A549 (cell line): ENCODE data around the gene PUM2. TPM values are rescaled to one million over a fixed set of nuclear protein-coding genes. Genes with fewer than 3 reads are reported as not detected.
A peak's percentile ranks its signal among the peaks of the same experiment; 100 is the strongest.

Experiments used
- ATAC-seq, 2 experiments: fragments of 200-7000 bp in 1 of 2; fragments of >200 bp in 1 of 2; cut with Nextera tagmentation in 1 of 2; cut with Tn5 transposase in 1 of 2; 3 replicates each; pipeline versions ENCODE4 v1.8.0 to v1.9.1; 2018 to 2020; ENCODE audit warnings: mild to moderate bottlenecking in 1 of 2, moderate library complexity in 1 of 2
- CTCF ChIA-PET: fragments of 300-600 bp; sonication (Branson Sonifier 250); formaldehyde crosslinking; extraction: SDS; loops from one replicate; lab custom pipeline; 2021; ENCODE audit warnings: antibody characterized with exemption, inconsistent platforms; lab: Yijun Ruan, JAX
- POLR2A ChIA-PET: fragments of 350-600 bp; formaldehyde crosslinking; extraction: SDS; loops from one replicate; lab custom pipeline; 2021; ENCODE audit warnings: antibody characterized with exemption, inconsistent platforms; lab: Yijun Ruan, JAX
- DNase-seq, 2 experiments: peaks; one replicate each; pipeline versions ENCODE4 v3.0.0 to v3.0.0-alpha.2; 2011 to 2016; ENCODE audit warnings: low read depth in 1 of 2, low spot score in 1 of 2
- FAIRE-seq: peaks from 2 replicates; lab custom pipeline; 2011; peaks lifted over from hg19 to GRCh38; lab: Jason Lieb, UNC
- H3K27ac ChIP-seq, 2 experiments: fragments of >200 bp; sonication (Bioruptor Twin); formaldehyde crosslinking; 3 replicates each; pipeline ENCODE4 v1.5.1; 2016 to 2017
- H3K4me1 ChIP-seq: fragments of >200 bp; sonication (Bioruptor Twin); formaldehyde crosslinking; 3 replicates; pipeline ENCODE4 v1.6.1; 2016
- H3K4me2 ChIP-seq: fragments of >200 bp; sonication (Bioruptor Twin); formaldehyde crosslinking; 3 replicates; pipeline ENCODE4 v1.6.1; 2016
- H3K4me3 ChIP-seq: fragments of >200 bp; sonication (Bioruptor Twin); formaldehyde crosslinking; 3 replicates; pipeline ENCODE4 v1.5.1; 2016
- H3K9me3 ChIP-seq: fragments of >200 bp; sonication (Bioruptor Twin); formaldehyde crosslinking; 3 replicates; pipeline ENCODE4 v1.6.1; 2016
- BHLHE40 ChIP-seq: IDR thresholded peaks from 2 replicates; pipeline ENCODE4 v1.6.1; 2012; ENCODE audit warnings: low read depth, low read length, inconsistent platforms
- CHD2 ChIP-seq: fragments of 150-350 bp; IDR thresholded peaks from 2 replicates; pipeline ENCODE4 v1.6.1; 2014; ENCODE audit warnings: low read length; ENCODE audit not compliant: partially characterized antibody
- CHD4 ChIP-seq: fragments of 200-600 bp; sonication (generic); IDR thresholded peaks from 2 replicates; pipeline ENCODE4 v1.6.1; 2016; ENCODE audit warnings: antibody characterized with exemption, mild to moderate bottlenecking, borderline replicate concordance
- CTCF ChIP-seq: fragments of >200 bp; sonication (Bioruptor Twin); formaldehyde crosslinking; IDR thresholded peaks from 3 replicates; pipeline ENCODE4 v1.5.1; 2016
- EHMT2 ChIP-seq: fragments of 200-600 bp; sonication (generic); IDR thresholded peaks from 2 replicates; pipeline ENCODE4 v1.6.1; 2016; ENCODE audit warnings: antibody characterized with exemption, low read depth, mild to moderate bottlenecking, moderate library complexity
- ELK1 ChIP-seq: fragments of 150-350 bp; IDR thresholded peaks from 2 replicates; pipeline ENCODE4 v1.6.1; 2014; ENCODE audit warnings: low read depth, mild to moderate bottlenecking, low read length
- FOSL2 ChIP-seq, 2 experiments: fragments of 450-650 bp in 1 of 2; fragments of >200 bp in 1 of 2; sonication (Bioruptor Twin) in 1 of 2; formaldehyde crosslinking; IDR thresholded peaks; 2 replicates each; pipeline versions ENCODE4 v1.5.0 to v1.6.1; 2016 to 2020; ENCODE audit warnings: mild to moderate bottlenecking in 1 of 2, moderate library complexity in 1 of 2
- FOXS1 ChIP-seq: fragments of 250-450 bp; sonication (Bioruptor Pico); IDR thresholded peaks from 2 replicates; pipeline ENCODE4 v1.5.0; 2020; ENCODE audit warnings: mild to moderate bottlenecking, moderate library complexity
- HEYL ChIP-seq: fragments of 250-450 bp; sonication (Bioruptor Pico); IDR thresholded peaks from 2 replicates; pipeline ENCODE4 v1.8.0; 2021; ENCODE audit warnings: mild to moderate bottlenecking, moderate library complexity
- HOXA7 ChIP-seq: fragments of 250-450 bp; sonication (Bioruptor Pico); IDR thresholded peaks from 2 replicates; pipeline ENCODE4 v1.5.0; 2020; ENCODE audit warnings: mild to moderate bottlenecking, moderate library complexity
- MAFK ChIP-seq: fragments of 450-650 bp; IDR thresholded peaks from 2 replicates; pipeline ENCODE4 v1.6.1; 2014; ENCODE audit not compliant: partially characterized antibody
- MAX ChIP-seq: IDR thresholded peaks from 2 replicates; pipeline ENCODE4 v1.6.1; 2012
- PBX3 ChIP-seq: IDR thresholded peaks from 2 replicates; pipeline ENCODE4 v1.6.1; 2012
- SMC3 ChIP-seq: fragments of >200 bp; sonication (Bioruptor Twin); formaldehyde crosslinking; IDR thresholded peaks from 3 replicates; pipeline ENCODE4 v1.6.1; 2018; ENCODE audit warnings: inconsistent platforms
- TFCP2L1 ChIP-seq: fragments of 250-450 bp; sonication (Bioruptor Pico); IDR thresholded peaks from 2 replicates; pipeline ENCODE4 v1.5.0; 2021; ENCODE audit warnings: mild to moderate bottlenecking
- USF2 ChIP-seq: fragments of 450-650 bp; IDR thresholded peaks from 2 replicates; pipeline ENCODE4 v1.6.1; 2014; ENCODE audit warnings: antibody characterized with exemption
- ZFP36 ChIP-seq: fragments of 450-650 bp; IDR thresholded peaks from 2 replicates; pipeline ENCODE4 v1.6.1; 2014; ENCODE audit warnings: borderline replicate concordance; ENCODE audit not compliant: partially characterized antibody
- WGBS: methylation state at CpG from one replicate; pipeline ENCODE4 v1.1.6; 2017; ENCODE audit errors: missing lambda C conversion rate; 5-methylcytosine and 5-hydroxymethylcytosine counted together
- polyA plus RNA-seq, 4 experiments: library from polyadenylated mRNA; depleted of rRNA in 3 of 4; stranded (reverse); fragments of >200 nt; fragmentation: RNase III in 1 of 4; extraction: RNeasy Plus Mini Kit Qiagen cat#74134 plus additional on column Dnase treatment in 1 of 4; gene quantifications; 2 replicates in 3 of 4; 3 replicates in 1 of 4; pipeline ENCODE4 v1.2.3, GENCODE V29; 2011 to 2017

The PUM2 gene
- polyA plus RNA-seq, 2 of the 4 experiments (the other 2 are of a cell fraction), result 44.6 to 94.2 TPM

GRCh38 chr2:20288642-20289340, 61.9 kb downstream of the PUM2 start:
- CTCF ChIA-PET, result interaction anchor here (1.1 to 1.5 kb wide), 4 partner anchors 9 to 186 kb away, joined by 3 to 5 read pairs (median 4); partner anchors contain the start of gene SDC1
- Histone ChIP-seq H3K27ac (peak overlapping the region in 1 of 2 experiments; percentile 47; a peak in 3 of 6 replicates), H3K9me3 (no peaks in the 10 kb centered on the region), H3K4me1 (peaks cover 23% of the 10 kb centered on the region)
- POLR2A ChIA-PET, result no interaction called here
- TF ChIP-seq SMC3 (no peak), BHLHE40 (peak; percentile 50; the same call in 1 of the 2 replicates), USF2 (0 out of 2 replicates have a peak, but pooled peaks have one; percentile 23), FOSL2 (IDR thresholded peaks at IDR 0.05) (no peak), FOSL2 (CRISPR knock-in tag; IDR thresholded peaks at IDR 0.05) (0 out of 2 replicates have a peak, but pooled peaks have one; percentile 5)
- TF ChIP-seq, all 56 proteins: peak for 3
- peak in 1 of 2 experiments; percentile 17; a peak in 3 of 6 replicates for ATAC-seq
- FAIRE-seq, result no peak
- DNase-seq, result peak; percentile 19 to 59
- Histone ChIP-seq H3K4me3 (no peak overlapping the region), H3K4me2 (peak overlapping the region; percentile 45)
- 43% methylated on average over 7 of the region's 7 CpGs for WGBS

- no peak for TF ChIP-seq EHMT2
- no peak for TF ChIP-seq MAX
- CTCF ChIA-PET, result interaction anchor here (1.1 to 5.1 kb wide), 7 partner anchors 9 to 327 kb away, joined by 3 to 39 read pairs (median 4); partner anchors contain the start of gene SDC1
- FAIRE-seq (peak; percentile 49), DNase-seq (no peak), ATAC-seq (no peak; a peak in 2 of 6 replicates)
- no peak overlapping the region for H3K4me2 ChIP-seq
- no peak overlapping the region for H3K27ac ChIP-seq
- 95% methylated on average over 3 of the region's 3 CpGs for WGBS
- no peaks in the 10 kb centered on the region for H3K4me1 ChIP-seq
- H3K9me3 ChIP-seq, result no peaks in the 10 kb centered on the region
- POLR2A ChIA-PET, result no interaction called here
- no peak overlapping the region for H3K4me3 ChIP-seq
Observed at GRCh38 chr2:20282916-20283592, 67.6 kb downstream of the PUM2 start.

- ChIA-PET CTCF (interaction anchor here (1.0 to 5.1 kb wide), 5 partner anchors 9 to 326 kb away, joined by 3 to 39 read pairs (median 4); no protein-coding TSS in a partner anchor), POLR2A (no interaction called here)
- FAIRE-seq, result no peak
- no peak for TF ChIP-seq CHD2
- no peak for TF ChIP-seq SMC3
- TF ChIP-seq ZFP36, result no peak
- no peak for TF ChIP-seq CHD4
- TF ChIP-seq FOXS1, result no peak
- TF ChIP-seq TFCP2L1 (CRISPR knock-in tag), result no peak
- no peak for TF ChIP-seq ELK1
- TF ChIP-seq HEYL (CRISPR knock-in tag), result no peak
- TF ChIP-seq CTCF, result no peak
- no peak for TF ChIP-seq HOXA7 (CRISPR knock-in tag)
- TF ChIP-seq USF2, result no peak
- TF ChIP-seq PBX3, result no peak
- no peak for TF ChIP-seq BHLHE40
- no peak for TF ChIP-seq MAFK
- ATAC-seq, result no peak
- WGBS, result 89% methylated on average over 2 of the region's 2 CpGs
- Histone ChIP-seq H3K4me2 (no peak overlapping the region), H3K27ac (no peak overlapping the region), H3K4me3 (no peak overlapping the region), H3K9me3 (no peaks in the 10 kb centered on the region), H3K4me1 (no peaks in the 10 kb centered on the region)
- no peak for DNase-seq
Observed at GRCh38 chr2:20281876-20282275, 68.8 kb downstream of the PUM2 start.
